Activated B cell treated with CpG ODN at 0.5 μM for 24 hours (primary cell): Measurements from ENCODE around the gene NANS. TPM values are rescaled to one million over a fixed set of nuclear protein-coding genes. Genes with fewer than 3 reads are reported as not detected.
A peak's percentile ranks its signal among the peaks of the same experiment; 100 is the strongest.
"Not testable (repeated sequence)": the region's sequence is repeated elsewhere in the genome, so short reads cannot be mapped to it uniquely, and the experiment has no call there.

ENCODE experiments used
- ATAC-seq: fragments of 200-7000 bp; cut with Tn5 transposase; one replicate; pipeline ENCODE4 v1.10.0; 2021; ENCODE audit warnings: low read depth, mild to moderate bottlenecking, moderate library complexity
- CTCF ChIA-PET: fragments of 350-600 bp; sonication (Branson Sonifier 250); formaldehyde crosslinking; loops from one replicate; lab custom pipeline; 2021; ENCODE audit warnings: antibody characterized with exemption; lab: Charles Lee
- POLR2A ChIA-PET: fragments of 350-600 bp; sonication (Branson Sonifier 250); formaldehyde crosslinking; loops from one replicate; lab custom pipeline; 2021; ENCODE audit warnings: antibody characterized with exemption; lab: Charles Lee
- DNase-seq: peaks from one replicate; pipeline ENCODE4 v3.0.0; 2022
- H3K27ac Mint-ChIP-seq: one replicate; pipeline ENCODE4 v1.8.0; 2020; ENCODE audit warnings: mixed read lengths
- H3K27me3 Mint-ChIP-seq: one replicate; pipeline ENCODE4 v1.8.0; 2021; ENCODE audit warnings: mixed read lengths
- H3K36me3 Mint-ChIP-seq: one replicate; pipeline ENCODE4 v1.8.0; 2021; ENCODE audit warnings: low read depth, mixed read lengths
- H3K4me1 Mint-ChIP-seq: one replicate; pipeline ENCODE4 v1.8.0; 2021; ENCODE audit warnings: mixed read lengths
- H3K4me3 Mint-ChIP-seq: one replicate; pipeline ENCODE4 v1.8.0; 2020; ENCODE audit warnings: mild to moderate bottlenecking, mixed read lengths
- H3K9me3 Mint-ChIP-seq: one replicate; pipeline ENCODE4 v1.8.0; 2020; ENCODE audit warnings: mixed read lengths
- CTCF ChIP-seq: fragments of 200-600 bp; IDR thresholded peaks from one replicate; pipeline ENCODE4 v1.8.0; 2022; ENCODE audit warnings: antibody characterized with exemption, mild to moderate bottlenecking
- intact Hi-C: fragments of 100-400 bp; cut with micrococcal nuclease; formaldehyde crosslinking; loops from one replicate; pipeline ENCODE4 v1.15.1; 2024
- total RNA-seq: library from RNA; stranded (reverse); gene quantifications from 2 replicates; pipeline ENCODE4 v1.2.3, GENCODE V29; 2022

NANS gene
- total RNA-seq, 1 donor from 2014 or later = 21.8 TPM

DNA sequence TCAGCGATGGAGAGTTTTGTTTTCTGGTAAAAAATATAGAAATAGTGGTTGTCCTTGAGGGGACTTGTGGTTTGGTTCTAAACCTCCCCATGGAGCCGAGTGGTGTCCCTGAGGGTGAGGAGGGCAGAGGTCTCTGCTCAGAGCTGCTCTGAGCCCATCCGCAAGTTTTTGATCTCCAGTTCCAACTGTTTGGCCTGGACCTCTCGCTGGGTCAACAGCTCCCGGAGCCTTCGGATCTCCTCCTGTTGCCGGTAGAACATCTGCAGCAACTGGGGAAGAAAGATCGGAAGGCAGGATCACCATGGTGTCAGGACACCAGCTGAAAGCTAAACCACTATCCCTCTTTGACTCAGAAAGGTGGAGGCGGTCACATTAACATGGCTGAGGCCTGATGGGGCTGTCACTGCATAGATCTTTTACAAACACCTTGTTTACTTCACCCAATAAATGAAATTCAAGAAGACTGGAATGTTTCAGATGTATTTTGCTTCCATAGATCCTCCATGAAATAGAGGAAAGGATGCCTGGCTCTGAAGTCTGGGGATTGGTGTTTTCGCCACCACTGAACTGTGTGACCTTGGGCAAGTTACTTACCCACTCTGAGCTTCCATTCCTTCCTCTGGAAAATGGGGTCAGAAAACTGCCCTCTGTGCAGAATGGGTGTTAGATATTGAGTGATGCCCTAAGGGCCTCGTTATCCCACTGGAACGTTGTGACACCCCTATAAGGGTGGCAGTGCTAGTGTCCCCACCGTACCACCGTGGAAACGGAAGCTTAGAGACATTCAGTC, 68.3 kb downstream of the NANS start:
- no peak for TF ChIP-seq CTCF
- Mint-ChIP-seq H3K4me1 (peaks cover 43% of the 10 kb centered on the region), H3K4me3 (no peak overlapping the region), H3K36me3 (no peaks in the 10 kb centered on the region), H3K9me3 (no peaks in the 10 kb centered on the region), H3K27ac (no peak overlapping the region), H3K27me3 (no peaks in the 10 kb centered on the region)
- ATAC-seq (no peak), DNase-seq (no peak)
- intact Hi-C loops = loop anchor here (5.0 kb wide), 1 partner anchor 38 kb away; no protein-coding TSS in a partner anchor
- CTCF ChIA-PET = no interaction called here
- POLR2A ChIA-PET = interaction anchor here (0.6 kb wide), 1 partner anchor 24 kb away, joined by 4 read pairs; no protein-coding TSS in a partner anchor

DNA sequence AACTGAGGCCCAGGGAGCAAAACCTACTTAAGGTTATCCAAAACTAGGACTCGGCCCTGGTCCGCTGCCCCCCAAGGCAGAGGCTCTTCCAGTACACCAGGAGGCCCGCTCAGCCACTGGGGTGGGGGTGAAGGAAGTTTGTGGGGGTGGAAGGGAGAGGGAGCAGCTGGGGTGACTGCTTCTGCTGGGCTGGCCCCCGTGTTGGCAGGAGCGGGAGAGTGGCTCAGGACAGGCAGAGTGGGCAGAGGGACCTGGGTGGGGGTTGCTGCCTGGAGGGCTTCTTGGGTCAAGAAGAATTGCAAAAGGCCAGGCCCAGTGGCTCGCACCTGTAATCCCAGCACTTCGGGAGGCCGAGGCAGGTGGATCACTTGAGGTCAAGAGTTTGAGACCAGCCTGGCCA, 70.7 kb downstream of the NANS start:
- Mint-ChIP-seq H3K27ac (no peak overlapping the region), H3K4me3 (no peak overlapping the region)

GRCh38 chr9:98128316-98128715, 71.8 kb downstream of the NANS start:
- POLR2A ChIA-PET = interaction anchor here (1.0 to 1.1 kb wide), 2 partner anchors 9 to 128 kb away, joined by 3 to 4 read pairs; partner anchors contain the start of gene TRIM14
- no peak for TF ChIP-seq CTCF
- DNase-seq = no peak
- Mint-ChIP-seq H3K4me1 (peaks cover 29% of the 10 kb centered on the region), H3K4me3 (no peak overlapping the region), H3K9me3 (no peaks in the 10 kb centered on the region), H3K27ac (no peak overlapping the region), H3K27me3 (no peaks in the 10 kb centered on the region), H3K36me3 (no peaks in the 10 kb centered on the region)
- CTCF ChIA-PET = no interaction called here
- intact Hi-C loops = no loop called here
- ATAC-seq = no peak

More for the DNA sequence above, 70.7 kb downstream of the NANS start:
- intact Hi-C loops = no loop called here
- H3K9me3 Mint-ChIP-seq = no peaks in the 10 kb centered on the region
- H3K36me3 Mint-ChIP-seq = no peaks in the 10 kb centered on the region
- ChIA-PET POLR2A (interaction anchor here (0.6 kb wide), 1 partner anchor 292 kb away, joined by 6 read pairs; no protein-coding TSS in a partner anchor), CTCF (no interaction called here)
- ATAC-seq (no peak), DNase-seq (no peak)
- no peak for TF ChIP-seq CTCF
- H3K4me1 Mint-ChIP-seq = peaks cover 27% of the 10 kb centered on the region
- H3K27me3 Mint-ChIP-seq = no peaks in the 10 kb centered on the region

DNA sequence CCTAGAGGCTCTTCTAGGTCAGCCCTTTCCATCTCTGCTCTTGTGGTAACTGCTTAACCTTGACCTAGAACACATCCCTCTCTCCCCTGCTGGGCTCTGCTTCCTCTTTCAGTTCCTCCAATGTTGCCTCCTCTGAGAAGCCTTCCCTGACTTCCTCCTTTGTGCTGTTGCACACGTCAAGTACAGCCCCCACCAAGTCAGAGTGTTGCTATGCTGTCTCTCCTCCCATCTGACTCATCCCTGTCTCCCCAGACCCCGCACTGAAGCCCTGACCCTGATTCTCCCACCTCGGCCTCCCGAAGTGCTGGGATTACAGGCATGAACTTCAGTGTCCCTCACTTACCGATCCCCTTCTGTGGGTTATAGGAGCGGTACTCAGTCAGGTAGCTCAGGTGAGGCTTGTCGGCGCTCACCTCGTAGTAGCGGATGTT, 72.9 kb downstream of the NANS start:
- no peaks in the 10 kb centered on the region for H3K9me3 Mint-ChIP-seq
- ATAC-seq (peak; percentile 95), DNase-seq (peak; percentile 24)
- H3K4me1 Mint-ChIP-seq = peaks cover 30% of the 10 kb centered on the region
- no peaks in the 10 kb centered on the region for H3K27me3 Mint-ChIP-seq
- intact Hi-C loops = no loop called here
- TF ChIP-seq CTCF = no peak
- H3K4me3 Mint-ChIP-seq = peak overlapping the region; percentile 36
- CTCF ChIA-PET = interaction anchor here (0.7 to 0.8 kb wide), 2 partner anchors 11 to 27 kb away, joined by 3 read pairs; no protein-coding TSS in a partner anchor
- peak overlapping the region; percentile 36 for H3K27ac Mint-ChIP-seq
- POLR2A ChIA-PET = interaction anchor here (0.6 to 1.2 kb wide), 5 partner anchors 10 to 126 kb away, joined by 3 to 4 read pairs (median 3); partner anchors contain the start of gene TRIM14
- H3K36me3 Mint-ChIP-seq = no peaks in the 10 kb centered on the region

- CTCF ChIA-PET, H3K36me3 Mint-ChIP-seq, ATAC-seq, H3K27me3 Mint-ChIP-seq, DNase-seq, H3K9me3 Mint-ChIP-seq, H3K27ac Mint-ChIP-seq, H3K4me3 Mint-ChIP-seq: not testable (repeated sequence)
- H3K4me1 Mint-ChIP-seq = peaks cover 30% of the 10 kb centered on the region
- POLR2A ChIA-PET = interaction anchor here (0.6 to 1.2 kb wide), 2 partner anchors 21 to 26 kb away, joined by 3 read pairs; no protein-coding TSS in a partner anchor
- intact Hi-C loops = loop anchor here (5.0 kb wide), 1 partner anchor 37 kb away; no protein-coding TSS in a partner anchor
These were observed 73.5 kb downstream of the NANS start for GRCh38 chr9:98130060-98130459.
